Measurements from ENCODE around the gene TRPM2.

The TRPM2 gene

DNA sequence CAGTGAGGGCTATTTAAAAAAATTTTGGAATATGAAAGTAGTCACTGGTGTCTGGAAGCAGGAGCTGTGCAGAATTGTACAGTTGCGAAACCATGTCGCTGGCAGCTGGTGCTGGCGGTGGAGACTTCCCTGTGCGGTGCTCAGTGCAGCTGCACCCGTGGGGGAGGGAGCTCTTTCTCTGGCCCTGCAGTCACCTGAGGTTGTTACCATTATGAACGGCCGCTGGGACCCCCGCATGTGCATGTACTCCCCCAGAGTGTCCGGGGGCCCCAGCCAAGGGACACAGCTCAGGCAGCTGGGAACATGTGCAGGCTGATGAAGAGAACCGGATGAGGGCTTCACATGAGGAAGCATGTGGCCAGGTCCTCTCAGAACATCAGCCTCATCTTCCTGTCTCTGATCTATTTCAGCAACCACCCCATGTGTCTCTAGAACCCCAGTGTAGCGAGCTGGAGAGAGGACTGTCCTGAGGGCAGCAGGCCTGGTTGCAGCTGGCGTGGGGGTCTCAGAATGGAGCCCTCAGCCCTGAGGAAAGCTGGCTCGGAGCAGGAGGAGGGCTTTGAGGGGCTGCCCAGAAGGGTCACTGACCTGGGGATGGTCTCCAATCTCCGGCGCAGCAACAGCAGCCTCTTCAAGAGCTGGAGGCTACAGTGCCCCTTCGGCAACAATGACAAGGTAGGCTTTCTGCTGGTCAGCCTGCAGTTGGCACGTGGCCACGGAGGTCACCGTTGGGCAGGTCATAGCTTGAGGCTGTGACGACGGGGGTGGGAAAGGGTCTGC, at the start of gene TRPM2:
Gene TRPM2, plus strand, starts transcription at position 431 of the 780 bp plus-strand sequence. Its CDS starts 80 bp downstream, at position 511.
- DNase-seq, result peak; percentile 31 to 42

DNA sequence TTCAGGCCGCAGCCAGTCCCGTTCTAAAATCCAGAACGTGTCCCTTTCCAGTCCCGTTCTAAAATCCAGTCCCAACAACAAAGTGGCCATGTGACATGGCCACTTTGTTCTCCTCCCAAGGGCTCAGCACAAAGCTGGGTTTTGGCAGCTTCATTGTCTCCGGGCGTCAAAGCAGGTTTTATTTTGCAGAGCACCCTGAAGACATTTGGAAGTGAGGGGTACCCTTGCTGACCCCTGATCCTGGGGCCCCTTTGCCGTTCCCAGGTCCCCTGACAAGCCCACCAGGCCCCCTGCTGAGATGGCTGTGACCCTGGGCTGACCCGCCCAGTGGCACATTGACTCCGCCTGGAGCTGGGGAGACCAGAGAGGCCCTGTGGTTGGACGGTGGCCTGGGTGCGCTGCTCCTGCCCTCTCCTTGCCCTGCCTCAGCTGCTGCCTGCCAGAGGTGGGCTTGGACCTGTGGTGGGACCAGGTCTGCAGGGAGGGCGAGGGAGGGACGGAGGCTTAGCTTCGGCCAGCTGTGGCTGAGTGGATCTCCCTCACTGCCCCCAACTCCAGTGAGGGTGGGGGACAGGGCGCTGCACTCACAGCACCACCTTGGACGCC, 49.3 kb upstream of the TRPM2 start:
- no peak for DNase-seq

DNA sequence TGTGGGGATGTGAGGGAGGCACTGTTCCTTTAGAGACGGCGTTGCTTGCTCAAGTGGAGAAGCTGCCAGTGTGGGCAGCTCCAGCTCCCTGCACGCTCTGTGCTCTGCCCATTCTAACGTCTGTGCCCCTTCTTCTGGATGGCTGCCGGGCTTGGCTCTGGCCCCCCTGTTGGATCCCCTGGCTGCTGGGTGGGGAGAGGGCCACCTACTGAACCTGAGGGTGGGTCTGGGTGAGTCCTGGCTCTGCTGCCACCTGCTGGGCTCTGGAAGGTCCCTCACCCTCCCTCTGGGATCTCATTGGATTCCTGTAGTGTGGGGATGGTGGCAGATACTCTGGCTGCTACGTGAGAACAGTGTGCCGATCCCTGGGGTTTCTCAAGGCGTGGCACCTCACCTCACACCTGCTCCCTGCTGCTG, 48.5 kb upstream of the TRPM2 start:
- peak; percentile 29 to 54 for DNase-seq

DNA sequence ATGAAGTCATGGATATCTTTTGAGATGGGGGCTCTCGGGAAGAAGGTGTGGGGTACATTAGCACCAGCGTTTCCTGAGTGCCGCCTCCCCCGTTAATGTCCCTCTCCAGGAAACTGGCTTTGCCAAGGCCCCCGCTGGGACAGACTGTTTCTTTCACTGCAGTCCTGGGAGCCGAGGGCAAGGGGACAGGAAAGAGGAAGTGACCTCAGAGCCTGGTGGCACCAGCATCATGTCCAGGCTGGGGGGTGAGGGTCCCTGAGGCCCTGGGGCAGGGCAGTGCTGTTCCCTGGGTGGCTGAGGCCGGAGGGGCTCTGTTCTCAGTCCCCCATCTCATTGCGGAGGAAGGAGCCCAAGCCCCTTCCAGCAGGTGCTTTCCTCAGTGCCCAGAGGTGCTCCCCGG, 47.7 kb upstream of the TRPM2 start:
- DNase-seq, result no peak

DNA sequence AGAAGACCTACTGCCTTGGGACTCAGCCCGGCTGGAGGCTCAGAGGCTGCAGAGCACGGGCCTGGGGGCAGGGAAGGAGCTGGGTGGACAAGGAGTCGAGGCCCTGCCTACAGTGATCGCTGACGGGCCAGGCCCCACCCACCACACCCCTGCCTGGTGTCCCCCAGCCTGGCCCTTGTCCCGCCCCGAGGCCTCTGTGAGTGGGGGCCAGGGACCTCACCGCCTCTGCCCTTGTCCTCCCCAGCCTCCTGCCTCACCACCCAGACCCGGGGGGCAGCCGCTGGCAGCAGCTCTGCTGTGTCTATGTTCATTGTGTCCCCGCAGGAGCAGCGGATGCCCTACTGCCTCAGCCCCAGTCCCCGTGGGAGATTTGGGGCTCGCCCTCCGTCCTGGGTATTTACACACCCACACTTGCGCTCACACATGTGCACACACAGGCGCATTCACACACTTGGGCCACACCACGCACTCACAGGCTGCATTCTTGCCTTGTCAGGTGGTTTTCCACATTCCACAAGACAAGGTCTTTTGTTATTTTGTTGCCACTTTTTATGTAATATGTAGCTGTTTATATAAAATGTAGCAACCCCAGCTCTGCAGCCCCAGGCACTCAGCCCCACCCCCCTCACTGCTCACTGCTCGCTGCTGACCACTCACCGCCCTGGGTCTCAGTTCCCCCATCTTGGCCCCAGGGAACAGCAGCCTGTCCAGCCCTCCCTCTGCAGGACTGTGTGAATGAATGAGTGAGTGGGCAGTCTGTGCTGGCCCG, 46.3 kb upstream of the TRPM2 start:
- DNase-seq, result no peak

DNA sequence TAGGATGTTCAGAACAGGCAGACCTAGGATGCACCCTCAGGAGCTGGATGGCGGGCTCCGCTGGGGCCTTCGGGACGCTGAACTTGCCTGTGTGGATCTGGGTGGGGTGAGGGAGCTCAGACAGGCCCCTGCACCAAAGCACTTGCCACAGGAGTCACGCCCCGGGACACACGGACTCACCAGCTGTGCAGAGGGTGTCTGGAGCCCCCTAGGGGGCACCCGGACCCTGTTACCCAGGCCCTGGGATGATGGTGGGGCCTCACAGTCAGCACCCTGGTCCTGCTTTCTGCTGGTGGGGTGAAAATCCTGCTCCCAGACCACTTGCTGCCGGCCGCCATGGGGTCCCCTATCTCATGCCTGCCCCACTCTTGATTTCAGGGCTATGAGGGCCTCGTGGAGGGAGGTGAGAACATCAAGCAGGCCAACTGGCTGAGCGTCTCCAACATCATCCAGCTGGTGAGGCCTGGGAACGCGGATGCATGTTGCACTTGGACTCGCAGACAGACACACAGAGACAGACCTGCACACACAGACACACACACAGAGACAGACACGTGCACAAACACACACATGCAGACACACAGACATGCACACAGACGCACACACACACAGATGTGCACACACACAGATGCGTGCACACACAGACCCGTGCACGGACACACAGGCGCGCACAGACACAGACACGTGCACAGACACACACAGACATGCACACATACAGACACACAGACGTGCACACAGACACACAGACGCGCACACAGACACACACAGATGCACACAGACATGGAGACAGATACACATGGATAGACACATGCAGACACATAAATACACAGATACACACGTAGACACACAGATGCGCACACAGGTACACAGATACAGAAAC, 42.6 kb upstream of the TRPM2 start:
- no peak for DNase-seq

DNA sequence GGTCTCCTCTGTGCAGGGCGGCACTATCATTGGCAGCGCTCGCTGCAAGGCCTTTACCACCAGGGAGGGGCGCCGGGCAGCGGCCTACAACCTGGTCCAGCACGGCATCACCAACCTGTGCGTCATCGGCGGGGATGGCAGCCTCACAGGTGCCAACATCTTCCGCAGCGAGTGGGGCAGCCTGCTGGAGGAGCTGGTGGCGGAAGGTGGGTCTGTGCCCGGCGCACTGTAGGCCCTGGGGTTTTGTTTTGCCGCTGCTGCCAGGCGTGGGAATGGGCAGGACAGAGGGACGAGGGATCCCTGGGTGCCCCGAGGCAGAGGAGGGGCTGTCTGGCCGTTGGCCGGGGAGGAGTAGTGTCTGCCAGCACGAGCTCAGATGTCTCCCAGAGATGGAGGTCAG, 41.3 kb upstream of the TRPM2 start:
- DNase-seq, result no peak

DNA sequence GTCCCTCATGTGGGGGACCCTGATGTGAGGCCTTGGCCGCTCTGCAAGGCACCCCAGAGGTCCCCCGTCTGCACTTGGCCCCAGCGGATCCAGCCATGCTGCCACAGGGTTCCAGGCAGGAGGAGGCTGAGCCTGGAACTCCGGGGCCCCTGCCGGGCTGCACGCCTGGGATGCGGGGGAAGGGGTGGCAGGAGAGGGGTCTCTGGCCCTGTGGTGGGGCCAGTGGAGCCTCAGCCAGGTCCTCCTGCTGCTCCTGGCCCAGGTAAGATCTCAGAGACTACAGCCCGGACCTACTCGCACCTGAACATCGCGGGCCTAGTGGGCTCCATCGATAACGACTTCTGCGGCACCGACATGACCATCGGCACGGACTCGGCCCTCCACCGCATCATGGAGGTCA, 40.7 kb upstream of the TRPM2 start:
- no peak for DNase-seq

DNA sequence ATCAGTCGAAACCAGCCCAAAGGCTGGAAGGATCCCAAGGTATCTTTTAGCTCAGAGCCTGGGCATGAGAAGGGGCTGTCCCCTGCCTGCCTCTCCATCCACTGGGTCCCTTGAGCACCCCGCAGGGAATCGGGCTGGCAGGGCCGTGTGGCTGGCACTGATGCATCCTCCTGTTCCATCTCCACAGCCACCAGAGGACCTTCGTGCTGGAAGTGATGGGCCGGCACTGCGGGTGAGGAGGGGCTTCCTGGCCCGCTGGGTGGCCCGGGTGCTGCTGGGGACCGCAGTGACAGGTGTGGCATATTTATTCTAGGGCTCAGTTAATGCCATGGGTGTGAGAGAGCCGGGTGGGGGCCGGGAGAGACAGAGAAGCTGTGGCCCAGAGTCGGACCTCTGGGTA, 40.0 kb upstream of the TRPM2 start:
- no peak for DNase-seq

DNA sequence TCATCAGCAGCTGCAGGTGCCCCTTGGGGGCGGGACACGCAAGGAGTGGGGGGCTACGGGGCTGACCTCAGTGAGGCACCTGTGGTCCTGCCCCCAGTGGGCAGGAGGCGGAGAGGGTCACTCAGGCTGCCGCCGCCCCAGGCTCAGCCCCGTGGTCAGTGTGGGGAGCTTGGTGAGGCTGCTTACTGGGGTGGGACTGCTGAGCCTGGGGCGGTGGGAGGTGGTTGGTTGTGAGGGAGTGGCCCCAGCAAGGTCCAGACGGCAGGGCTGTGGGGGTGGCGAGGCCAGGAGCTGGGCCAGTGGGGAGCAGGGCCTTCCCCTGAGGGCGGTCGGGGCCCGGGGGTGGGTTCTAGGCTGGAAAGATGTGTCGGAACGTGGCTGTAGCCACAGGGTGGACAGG, 39.3 kb upstream of the TRPM2 start:
- DNase-seq, result no peak

DNA sequence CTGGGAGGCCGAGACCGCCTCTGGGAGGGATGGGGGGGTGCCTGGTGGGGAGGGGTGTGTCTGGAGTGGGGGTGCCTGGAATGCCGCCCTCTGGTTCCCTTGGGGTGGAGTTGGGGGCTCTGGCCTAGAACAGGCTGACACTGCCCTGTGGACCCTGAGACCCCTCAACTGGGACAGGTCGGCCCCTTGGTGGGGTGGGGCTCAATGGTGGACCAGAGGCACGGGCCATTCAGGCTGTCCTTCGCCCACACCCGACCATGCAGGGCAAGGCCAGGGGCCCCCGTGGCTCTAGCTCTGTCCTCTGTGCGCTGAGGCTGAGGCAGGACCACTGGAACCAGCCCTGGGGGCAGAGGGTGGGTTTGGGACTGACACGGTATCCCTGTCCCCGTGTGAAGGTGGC, 38.9 kb upstream of the TRPM2 start:
- DNase-seq, result no peak

DNA sequence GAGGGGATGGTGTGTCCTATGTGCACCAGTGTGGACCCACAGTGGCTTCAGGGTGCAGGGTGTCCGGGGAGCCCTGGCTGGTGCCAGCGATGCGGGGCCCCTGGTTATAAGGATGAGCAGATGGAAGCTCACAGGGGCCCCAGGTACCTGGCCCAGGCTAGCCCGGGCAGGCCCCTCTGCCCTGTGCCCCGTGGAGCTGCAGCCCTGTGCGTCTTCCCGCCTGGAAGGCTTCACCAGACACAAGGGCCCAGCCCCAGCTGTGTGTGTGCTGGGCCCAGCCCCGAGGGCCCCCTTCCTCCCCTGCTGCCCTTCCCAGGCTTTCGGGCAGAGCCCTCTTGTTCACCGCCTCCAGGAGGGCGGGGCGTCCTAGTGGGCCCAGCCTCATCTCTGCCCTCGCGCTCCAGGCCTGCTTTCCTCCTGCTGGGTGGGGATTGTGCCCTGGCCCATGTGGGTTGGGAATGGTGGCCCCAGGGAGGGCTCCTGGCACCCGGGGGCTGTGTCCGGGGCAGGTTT, 37.7 kb upstream of the TRPM2 start:
- no peak for DNase-seq

DNA sequence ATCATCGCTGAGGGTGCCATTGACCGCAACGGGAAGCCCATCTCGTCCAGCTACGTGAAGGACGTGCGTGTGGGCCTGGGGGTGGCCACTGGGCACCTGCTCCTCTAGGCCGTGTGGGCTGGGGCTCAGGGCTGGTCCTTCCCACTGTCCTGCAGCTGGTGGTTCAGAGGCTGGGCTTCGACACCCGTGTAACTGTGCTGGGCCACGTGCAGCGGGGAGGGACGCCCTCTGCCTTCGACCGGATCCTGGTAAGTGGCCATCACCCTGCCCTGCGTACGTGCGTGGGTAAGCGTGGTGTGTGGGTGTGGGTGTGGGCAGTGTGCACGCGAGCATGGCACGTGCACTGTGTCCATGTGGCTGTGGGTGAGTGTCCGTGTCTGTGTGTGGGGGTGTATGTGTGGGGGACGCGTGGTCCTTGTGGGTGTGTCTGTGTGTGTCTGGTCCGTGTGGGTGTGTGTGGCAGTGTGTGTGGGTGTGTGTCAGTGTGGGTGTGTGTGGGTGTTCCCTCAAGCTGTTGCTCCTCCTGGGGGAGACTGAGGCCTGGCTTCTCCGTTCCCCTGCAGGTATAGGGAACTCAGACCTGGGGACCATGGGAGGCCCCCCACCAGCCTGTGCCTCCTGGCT, 37.0 kb upstream of the TRPM2 start:
- DNase-seq, result no peak

DNA sequence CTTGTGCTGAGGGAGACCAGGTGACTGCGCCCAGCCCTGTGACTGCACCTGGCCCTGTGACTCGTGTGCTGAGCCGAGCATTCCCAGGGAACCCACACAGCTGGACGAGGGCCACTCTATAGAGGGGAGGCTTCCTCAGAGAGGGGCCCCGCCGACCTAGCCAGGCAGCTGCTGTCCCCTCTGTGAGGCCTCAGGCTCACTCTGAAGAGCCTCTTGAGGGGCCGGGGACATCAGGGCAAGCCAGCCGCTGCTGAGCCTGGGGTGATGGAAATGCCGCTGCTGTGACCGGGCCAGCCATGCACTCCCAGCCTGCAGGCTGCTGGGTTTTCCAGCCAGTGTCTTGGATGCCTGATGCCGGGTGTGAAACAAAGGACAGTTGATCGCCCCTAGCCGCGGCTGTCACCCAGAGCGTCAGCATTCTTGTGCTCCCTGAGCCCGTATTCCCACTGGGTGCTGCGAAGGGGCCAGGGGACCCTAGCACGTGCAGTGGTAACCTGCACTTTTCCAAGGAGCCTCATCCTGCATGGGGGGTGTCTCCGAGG, 36.1 kb upstream of the TRPM2 start:
- no peak for DNase-seq

DNA sequence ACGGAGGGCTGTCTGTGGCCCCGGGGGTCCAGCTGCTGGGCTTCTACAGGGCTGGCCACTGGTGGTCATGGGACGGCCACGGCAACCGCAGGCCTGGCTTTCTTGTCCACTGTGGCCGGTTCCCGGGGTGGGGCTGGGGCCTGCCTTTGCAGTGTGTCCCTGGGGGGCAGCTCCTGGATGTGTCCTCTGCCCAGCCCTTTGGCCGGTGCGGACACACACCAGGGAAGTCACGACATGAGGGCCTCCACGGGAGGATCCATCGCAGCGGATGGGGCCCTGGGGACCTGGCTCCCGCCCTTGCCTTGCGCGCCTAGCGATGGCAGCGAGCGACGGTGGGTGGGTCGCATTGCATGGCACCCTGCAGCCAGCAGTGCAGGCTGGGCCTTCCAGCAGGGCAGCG, 35.5 kb upstream of the TRPM2 start:
- no peak for DNase-seq

DNA sequence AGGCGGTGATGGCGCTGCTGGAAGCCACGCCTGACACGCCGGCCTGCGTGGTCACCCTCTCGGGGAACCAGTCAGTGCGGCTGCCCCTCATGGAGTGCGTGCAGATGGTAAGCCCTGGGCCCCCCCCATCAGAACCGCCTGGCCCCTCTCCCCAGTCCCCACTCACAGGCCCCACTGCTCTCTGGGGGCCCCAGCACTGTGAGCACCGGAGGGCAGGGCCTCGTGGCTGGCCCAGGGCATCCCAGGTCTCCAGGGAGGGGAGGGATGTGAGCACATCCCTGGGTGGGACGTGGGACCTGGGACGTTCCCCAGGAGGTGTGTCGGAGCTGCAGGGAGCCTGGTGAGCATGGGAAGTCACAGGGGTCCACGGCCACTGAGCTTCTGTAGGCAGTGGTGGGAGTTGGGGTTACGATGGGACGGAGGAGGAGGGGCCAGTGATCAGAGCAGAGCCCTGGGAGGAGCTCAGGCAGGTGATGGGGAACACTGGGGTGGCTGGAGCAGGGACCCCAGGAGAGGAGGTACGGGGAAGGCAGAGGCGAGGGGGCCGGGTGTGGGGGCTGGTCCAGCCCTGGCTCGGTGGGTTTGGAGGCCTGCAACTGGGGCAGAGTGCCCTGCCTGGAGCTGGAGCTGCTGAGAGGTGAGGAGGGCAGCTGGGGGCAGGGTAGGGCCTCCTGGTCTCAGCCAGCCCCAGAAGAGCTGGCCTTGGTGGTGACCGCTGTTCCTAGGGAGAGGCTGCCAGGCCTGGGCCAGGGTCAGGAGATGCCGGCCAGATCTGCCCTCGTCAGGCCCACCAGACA, 34.7 kb upstream of the TRPM2 start:
- DNase-seq, result no peak

DNA sequence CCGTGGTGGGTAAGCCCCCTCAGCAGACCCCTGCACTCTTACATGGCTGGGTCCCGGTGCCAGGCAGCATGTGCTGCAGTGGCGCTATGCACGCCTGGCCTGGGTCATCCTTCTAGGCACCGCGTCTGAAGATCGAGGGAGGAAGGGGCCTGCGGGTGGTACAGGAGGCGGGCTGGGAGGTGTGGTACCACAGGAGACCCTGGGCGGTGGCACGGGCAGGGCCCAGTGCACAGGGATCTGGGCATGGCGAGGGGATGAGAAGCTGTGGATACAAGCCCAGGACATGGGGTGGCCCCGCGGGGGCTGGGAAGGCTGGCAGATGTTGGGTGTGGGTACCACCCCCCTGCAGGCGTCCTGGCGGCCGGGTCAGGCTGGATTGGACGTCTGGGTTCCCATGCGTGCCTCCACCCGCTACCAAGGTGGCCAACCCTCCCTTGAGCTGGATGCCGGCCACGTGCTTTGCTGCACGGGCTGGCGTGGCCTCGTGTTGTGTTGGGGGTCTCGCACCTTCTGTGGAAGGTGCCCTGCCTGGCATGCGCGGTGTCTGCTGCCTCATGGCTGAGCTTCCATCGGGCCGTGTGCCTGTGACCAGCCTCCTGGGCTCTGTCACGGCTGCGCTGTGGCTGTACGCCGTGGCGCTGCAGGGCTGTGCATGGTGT, 33.9 kb upstream of the TRPM2 start:
- no peak for DNase-seq

DNA sequence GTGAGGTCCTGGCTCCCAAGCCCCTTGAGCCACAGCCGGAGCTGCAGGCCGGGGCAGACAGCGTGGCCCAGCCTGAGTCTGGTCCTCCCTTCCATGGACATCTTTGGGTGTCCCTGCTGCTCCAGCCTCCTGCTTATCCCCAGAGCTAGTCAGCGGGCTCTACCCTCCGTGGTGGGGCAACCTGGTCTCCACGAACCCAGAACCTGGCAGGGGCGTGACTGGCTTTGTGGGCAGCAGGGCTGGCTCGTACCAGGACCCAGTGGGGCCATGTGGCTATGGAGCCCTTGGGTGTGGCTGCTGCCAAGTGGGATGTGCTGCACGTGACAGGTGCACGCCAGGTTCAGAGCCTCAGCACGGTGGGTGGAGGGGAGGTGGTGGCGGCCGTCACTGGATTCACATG, 32.6 kb upstream of the TRPM2 start:
- no peak for DNase-seq

DNA sequence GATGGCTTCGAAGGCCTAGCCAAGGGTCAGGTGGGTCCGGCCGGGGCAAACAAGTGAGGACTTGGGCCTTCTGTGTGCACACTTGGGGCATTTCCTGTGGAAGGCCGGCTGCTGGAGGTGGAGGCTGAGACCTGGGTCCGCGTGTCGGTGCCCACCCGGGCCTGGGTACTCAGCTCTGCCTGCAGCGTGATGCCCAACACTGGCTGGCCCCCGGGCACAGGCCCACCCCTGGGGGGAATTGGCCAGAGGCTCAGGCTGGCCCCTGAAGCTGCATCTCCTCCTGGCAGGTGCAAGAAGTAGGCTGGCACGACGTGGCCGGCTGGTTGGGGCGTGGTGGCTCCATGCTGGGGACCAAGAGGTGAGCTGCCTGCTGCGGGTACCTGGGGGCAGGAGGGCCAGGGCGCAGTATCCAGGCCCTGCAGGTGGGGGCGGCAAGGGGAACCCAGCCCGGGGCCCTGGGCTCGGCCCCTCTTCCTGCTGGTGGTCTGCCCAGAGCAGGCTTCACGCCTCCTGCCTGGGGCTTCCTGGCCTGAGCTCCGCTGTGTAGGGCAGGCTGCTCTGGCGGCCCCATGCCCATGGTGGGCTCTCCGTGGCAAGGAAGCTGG, 31.5 kb upstream of the TRPM2 start:
- no peak for DNase-seq

Data from CD4-positive, alpha-beta T cell treated with Interleukin-1 beta for 1 hour (primary cell).